ENCODE data around the gene ATP1B3.
A peak's percentile ranks its signal among the peaks of the same experiment; 100 is the strongest.
"Not testable (repeated sequence)": the region's sequence is repeated elsewhere in the genome, so short reads cannot be mapped to it uniquely, and the experiment has no call there.

ATP1B3 gene

DNA sequence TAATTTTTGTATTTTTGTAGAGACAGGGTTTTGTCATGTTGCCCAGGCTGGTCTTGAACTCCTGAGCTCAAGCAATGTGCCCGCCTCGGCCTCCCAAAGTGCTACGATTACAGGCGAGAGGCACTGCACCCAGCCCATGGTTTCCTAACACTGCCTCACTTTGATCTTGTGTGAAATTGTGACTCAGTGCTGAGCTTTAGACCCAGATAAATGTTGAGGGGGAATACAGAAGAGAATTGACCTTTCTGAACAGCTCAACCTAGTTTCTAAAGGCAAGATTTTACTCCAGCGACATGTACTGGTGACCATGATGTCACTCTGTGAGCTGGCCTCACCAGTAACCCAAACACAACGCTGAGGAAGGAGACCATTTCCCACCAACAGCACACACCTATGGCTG lies 73.5 kb downstream of the ATP1B3 start:
- DNase-seq = no peak

DNA sequence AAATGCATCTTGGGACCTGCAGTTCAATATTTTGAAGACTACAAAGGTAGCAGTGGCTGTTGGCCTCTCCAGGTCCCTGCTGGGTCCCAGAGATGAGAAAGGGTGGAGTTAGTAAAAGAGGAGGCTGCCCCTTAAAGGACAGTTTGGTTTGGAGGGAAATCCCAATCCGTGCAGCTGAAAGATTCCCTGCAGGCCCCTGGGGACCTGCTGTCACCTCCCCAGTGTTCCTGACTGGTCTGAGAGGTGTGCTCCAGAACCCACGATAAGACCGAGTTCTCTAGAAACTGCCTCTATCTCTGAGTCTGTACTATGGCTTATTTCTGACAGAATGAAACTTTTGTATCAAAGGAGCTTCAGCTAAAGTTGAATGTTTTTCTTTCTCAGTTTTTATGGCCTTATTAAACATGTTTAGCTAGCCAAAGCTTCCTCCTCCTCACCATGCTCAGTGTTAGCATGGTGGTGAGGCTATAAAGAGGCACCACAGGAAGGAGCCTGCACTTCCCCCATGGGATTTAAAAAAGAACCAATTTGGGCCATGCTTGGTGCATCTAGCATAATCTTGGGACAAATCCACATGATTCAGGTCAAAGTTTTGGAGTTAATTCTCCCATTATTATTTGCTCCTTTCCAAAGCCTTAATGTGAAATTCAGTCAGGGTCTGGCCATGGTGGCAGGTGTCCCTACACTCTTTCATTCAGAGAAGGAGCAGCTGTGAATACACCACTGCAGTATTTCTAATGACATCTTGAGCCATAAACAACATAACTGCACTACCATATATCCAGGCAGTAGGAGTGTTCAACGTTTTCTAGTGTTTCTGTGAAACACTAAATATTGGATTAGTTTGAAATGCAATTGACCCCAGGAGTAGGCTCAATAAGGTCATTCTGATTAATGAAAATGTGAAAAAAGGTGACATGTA lies 74.4 kb downstream of the ATP1B3 start:
- no peak for DNase-seq

DNA sequence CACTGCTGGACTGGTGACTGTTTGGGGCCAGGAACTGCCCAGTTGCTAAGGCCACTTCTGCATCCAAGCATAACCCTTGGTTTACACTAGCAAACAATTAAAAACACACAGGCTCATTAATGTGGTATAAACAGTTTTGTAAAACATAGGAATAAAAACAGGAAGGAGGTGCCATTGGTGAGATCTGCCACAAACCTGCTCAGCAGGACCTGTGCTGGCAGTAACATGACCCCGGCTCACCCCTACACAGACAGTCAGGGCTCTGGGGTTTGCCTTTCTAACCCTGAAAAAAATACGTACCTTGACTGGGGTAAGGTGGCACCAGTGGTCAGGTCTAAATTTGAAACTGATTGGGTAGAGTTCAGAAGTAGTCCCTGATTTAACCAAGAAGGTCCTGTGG lies 76.2 kb downstream of the ATP1B3 start:
- DNase-seq = no peak

DNA sequence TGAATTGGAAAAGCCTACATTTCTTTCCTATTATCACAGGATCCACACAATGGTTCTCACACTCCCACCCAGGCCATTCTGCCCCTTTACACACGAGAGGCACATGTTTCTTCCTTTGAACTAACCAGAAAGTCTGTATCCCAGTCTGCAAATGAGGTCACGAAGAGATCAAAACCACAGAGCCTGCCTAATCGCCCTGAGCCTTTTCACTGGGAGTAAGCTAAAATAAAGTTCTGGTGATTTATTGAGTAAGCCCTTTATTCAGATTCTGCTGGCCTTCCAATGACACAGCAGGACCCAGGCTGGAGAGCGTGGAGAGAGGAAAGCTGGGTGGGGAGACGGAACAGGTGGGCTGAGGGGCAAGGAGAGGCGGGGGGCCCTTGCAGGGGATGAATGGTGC lies 78.7 kb downstream of the ATP1B3 start:
- no peak for DNase-seq

DNA sequence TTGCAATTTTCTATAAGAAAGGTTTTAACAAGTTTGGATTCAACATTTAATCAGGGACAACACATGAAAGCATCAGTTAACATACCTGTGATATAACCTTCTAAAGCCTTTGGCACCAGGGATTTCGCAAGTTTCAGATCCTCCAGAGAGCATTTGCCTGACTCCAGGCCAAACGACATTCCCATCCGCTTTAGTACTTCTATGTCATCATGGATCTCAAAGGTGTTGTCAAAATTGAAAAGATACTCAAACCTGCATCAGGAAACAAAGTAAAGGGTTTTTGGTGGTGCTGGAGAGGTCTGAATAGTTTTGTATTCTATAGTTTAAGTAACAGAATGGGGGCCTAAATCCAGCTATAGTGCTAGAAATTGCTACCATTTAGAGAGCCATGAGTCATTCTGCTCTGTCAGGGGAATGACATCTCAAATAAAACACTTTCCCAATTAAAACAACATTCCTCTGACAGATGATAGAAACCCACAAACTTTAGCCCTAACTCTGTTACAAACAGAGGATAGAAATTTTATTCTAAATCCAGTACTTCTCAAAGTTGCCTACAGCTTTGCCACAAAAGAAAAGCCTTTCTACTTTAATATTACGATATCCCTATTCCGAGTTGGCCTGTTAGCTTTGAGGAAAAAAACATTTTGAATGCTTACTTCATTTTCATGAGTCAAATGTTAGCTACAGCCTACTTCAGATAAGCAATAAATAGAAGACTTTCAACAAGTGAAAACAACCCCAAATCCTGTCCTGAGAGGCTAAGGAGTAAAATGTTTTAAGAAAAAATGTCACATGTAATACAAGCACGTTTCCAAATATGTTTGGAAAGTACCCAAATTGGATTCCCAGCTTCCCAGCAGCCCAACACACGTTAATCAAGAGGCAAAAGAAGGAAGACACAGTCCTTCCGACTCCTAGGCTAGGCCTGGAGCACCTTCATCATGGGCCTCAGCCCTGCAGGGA lies 83.4 kb downstream of the ATP1B3 start:
- no peak for DNase-seq

- peak; percentile 85 for DNase-seq
Measured at GRCh38 chr3:141960731-141961130, 84.3 kb downstream of the ATP1B3 start.

DNA sequence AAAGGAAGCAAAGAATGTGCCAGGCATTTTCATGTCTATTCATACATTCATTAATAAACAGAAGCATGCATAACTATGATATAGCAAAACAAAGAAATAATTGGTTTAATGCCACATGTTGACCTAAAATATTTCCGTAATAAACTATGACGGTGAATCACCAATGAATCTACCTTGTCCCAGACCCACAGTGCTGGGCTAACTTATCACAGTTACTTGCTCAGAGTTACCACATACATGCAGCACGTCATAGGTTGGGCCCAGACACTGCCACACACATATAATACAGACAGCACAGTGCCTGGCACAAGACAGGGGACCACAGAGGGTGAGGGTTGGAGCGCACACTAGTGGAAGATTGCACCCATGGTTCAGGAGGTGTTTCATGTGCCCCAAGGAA lies 86.9 kb downstream of the ATP1B3 start:
- DNase-seq = no peak

- no peak for DNase-seq
Measured at GRCh38 chr3:141965471-141965870, 89.0 kb downstream of the ATP1B3 start.

- DNase-seq = no peak
Measured at GRCh38 chr3:141969711-141970110, 93.3 kb downstream of the ATP1B3 start.

GRCh38 chr3:141971571-141971970 lies 95.1 kb downstream of the ATP1B3 start:
- DNase-seq = no peak

DNA sequence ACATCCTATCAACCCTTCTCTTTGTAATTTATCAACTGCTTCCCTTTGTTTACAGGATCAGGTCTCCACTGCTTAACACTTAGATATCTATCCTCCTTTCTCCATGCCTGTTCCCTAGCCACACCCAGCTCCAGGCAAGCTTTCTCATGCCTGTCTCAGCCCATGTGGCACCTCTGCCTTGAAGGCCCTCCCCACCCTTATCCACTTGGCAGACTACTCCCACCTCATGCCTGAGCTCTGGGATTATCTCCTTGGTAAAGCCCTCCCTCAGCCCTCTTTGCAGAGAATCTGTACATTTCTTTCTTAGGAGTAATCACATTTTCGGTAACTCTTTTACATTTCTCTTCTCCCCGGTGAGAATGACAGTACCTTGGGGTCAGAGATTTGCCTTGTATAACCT lies 96.0 kb downstream of the ATP1B3 start:
- DNase-seq = no peak

GRCh38 chr3:141974777-141975176 lies 98.3 kb downstream of the ATP1B3 start:
- not testable (repeated sequence) for DNase-seq
